Fibroblast of lung (primary cell): ENCODE data around the gene RPTN. TPM values are rescaled to one million over a fixed set of nuclear protein-coding genes. Genes with fewer than 3 reads are reported as not detected.
A peak's percentile ranks its signal among the peaks of the same experiment; 100 is the strongest.

Experiments used
- DNase-seq, 2 donors: peaks; one replicate each; pipeline versions ENCODE4 v3.0.0 to v3.0.0-alpha.2; 2010; ENCODE audit warnings: low read depth in 2 of 2
- H2AFZ ChIP-seq: 2 replicates; pipeline ENCODE4 v1.5.1; 2012; ENCODE audit warnings: low read length, control low read depth, inconsistent platforms
- H3K27ac ChIP-seq: 2 replicates; pipeline ENCODE4 v1.5.1; 2011; ENCODE audit warnings: low read length, control low read depth; ENCODE audit not compliant: insufficient read depth
- H3K27me3 ChIP-seq: 2 replicates; pipeline ENCODE4 v1.5.1; 2011; ENCODE audit warnings: mild to moderate bottlenecking, low read length; ENCODE audit not compliant: control insufficient read depth, insufficient read depth
- H3K36me3 ChIP-seq: 2 replicates; pipeline ENCODE4 v1.5.1; 2011; ENCODE audit warnings: low read length; ENCODE audit not compliant: control insufficient read depth, insufficient read depth
- H3K4me1 ChIP-seq: 2 replicates; pipeline ENCODE4 v1.5.1; 2011; ENCODE audit warnings: low read length; ENCODE audit not compliant: control insufficient read depth, insufficient read depth; ENCODE audit errors: extremely low read depth
- H3K4me2 ChIP-seq: 2 replicates; pipeline ENCODE4 v1.5.1; 2011; ENCODE audit warnings: low read length, control low read depth; ENCODE audit not compliant: insufficient read depth; ENCODE audit errors: extremely low read depth
- H3K4me3 ChIP-seq, 4 experiments: fragments of 200-600 bp in 1 of 4; sonication (generic) in 1 of 4; replicated peaks in 1 of 4; 2 replicates each; pipeline ENCODE4 v1.5.1; 2011 to 2016; ENCODE audit warnings: low read length in 4 of 4, low read depth in 3 of 4, mild to moderate bottlenecking in 3 of 4, control low read depth in 2 of 4, inconsistent platforms in 1 of 4, mixed read lengths in 1 of 4; ENCODE audit not compliant: insufficient read depth in 1 of 4; ENCODE audit errors: control extremely low read depth in 1 of 4
- H3K79me2 ChIP-seq: 2 replicates; pipeline ENCODE4 v1.5.1; 2012; ENCODE audit warnings: mild to moderate bottlenecking, low read length, inconsistent platforms; ENCODE audit not compliant: control insufficient read depth, insufficient read depth
- H3K9ac ChIP-seq: 2 replicates; pipeline ENCODE4 v1.5.1; 2011; ENCODE audit warnings: mild to moderate bottlenecking, low read length, control low read depth; ENCODE audit not compliant: insufficient read depth
- H3K9me3 ChIP-seq: 2 replicates; pipeline ENCODE4 v1.5.1; 2012; ENCODE audit warnings: low read depth, low read length; ENCODE audit not compliant: control insufficient read depth, insufficient read depth
- H4K20me1 ChIP-seq: 2 replicates; pipeline ENCODE4 v1.5.1; 2011; ENCODE audit warnings: low read length; ENCODE audit not compliant: control insufficient read depth, insufficient read depth; ENCODE audit errors: extremely low read depth
- CTCF ChIP-seq, 2 donors: IDR thresholded peaks in 1 of 2; conservative IDR thresholded peaks in 1 of 2; 1 replicate in 1 of 2; 2 replicates in 1 of 2; pipeline ENCODE4 v1.5.1; 2011 to 2012; ENCODE audit warnings: low read length in 2 of 2, control low read depth in 1 of 2, inconsistent platforms in 1 of 2, low read depth in 1 of 2, mild to moderate bottlenecking in 1 of 2
- EZH2 ChIP-seq: IDR thresholded peaks from 2 replicates; pipeline ENCODE4 v1.5.1; 2012; ENCODE audit warnings: low read length, control low read depth, mild to moderate bottlenecking; ENCODE audit errors: missing control alignments
- polyA plus RNA-seq, 2 donors: library from polyadenylated mRNA; depleted of rRNA in 1 of 2; stranded (reverse) in 1 of 2; unstranded in 1 of 2; fragments of >200 nt; gene quantifications; 2 replicates each; pipeline ENCODE4 v1.2.1, GENCODE V29; 2011 to 2012; ENCODE audit warnings: missing spikeins in 1 of 2
- total RNA-seq: library from RNA; depleted of rRNA; stranded (reverse); fragments of >200 nt; gene quantifications from 2 replicates; pipeline ENCODE4 v1.2.1, GENCODE V29; 2014

The RPTN gene
- total and polyA plus RNA-seq, 2 donors (not counting 1 experiment from before 2014, with no cell fraction given), result not detected

GRCh38 chr1:152169366-152170025, 10.5 kb upstream of the RPTN start:
- Histone ChIP-seq H3K9me3 (no peaks in the 10 kb centered on the region), H3K79me2 (no peaks in the 10 kb centered on the region), H3K4me2 (no peak overlapping the region), H3K27ac (no peak overlapping the region), H3K4me3 (no peak overlapping the region), H3K36me3 (no peaks in the 10 kb centered on the region), H3K4me1 (peaks cover 3% of the 10 kb centered on the region), H4K20me1 (no peaks in the 10 kb centered on the region), H2AFZ (no peak overlapping the region), H3K9ac (no peak overlapping the region), H3K27me3 (no peaks in the 10 kb centered on the region)
- no peak for TF ChIP-seq CTCF (conservative IDR thresholded peaks at IDR 0.05 in 1 of 2, IDR thresholded peaks at IDR 0.05 in 1 of 2; ENCODE audit: low read depth in 1 of 2, low read length in 2 of 2)
- TF ChIP-seq EZH2, result no peak
- DNase-seq, result no peak

- Histone ChIP-seq H3K9ac (no peak overlapping the region), H3K9me3 (no peaks in the 10 kb centered on the region), H2AFZ (no peak overlapping the region), H3K27me3 (no peaks in the 10 kb centered on the region), H4K20me1 (no peaks in the 10 kb centered on the region), H3K36me3 (no peaks in the 10 kb centered on the region), H3K79me2 (no peaks in the 10 kb centered on the region), H3K4me1 (peaks cover 3% of the 10 kb centered on the region), H3K4me3 (no peak overlapping the region), H3K4me2 (no peak overlapping the region), H3K27ac (no peak overlapping the region)
- DNase-seq, result no peak
- no peak for TF ChIP-seq EZH2
- no peak for TF ChIP-seq CTCF (conservative IDR thresholded peaks at IDR 0.05 in 1 of 2, IDR thresholded peaks at IDR 0.05 in 1 of 2; ENCODE audit: low read depth in 1 of 2, low read length in 2 of 2)
These were observed 9.5 kb upstream of the RPTN start for GRCh38 chr1:152168535-152168868.

- TF ChIP-seq CTCF (conservative IDR thresholded peaks at IDR 0.05 in 1 of 2, IDR thresholded peaks at IDR 0.05 in 1 of 2; ENCODE audit: low read depth in 1 of 2, low read length in 2 of 2) (no peak), EZH2 (no peak)
- Histone ChIP-seq H3K27ac (no peak overlapping the region), H3K4me2 (no peak overlapping the region), H3K79me2 (no peaks in the 10 kb centered on the region), H3K9me3 (no peaks in the 10 kb centered on the region), H3K36me3 (no peaks in the 10 kb centered on the region), H3K9ac (no peak overlapping the region), H3K4me1 (peaks cover 3% of the 10 kb centered on the region), H4K20me1 (no peaks in the 10 kb centered on the region), H2AFZ (no peak overlapping the region), H3K4me3 (no peak overlapping the region), H3K27me3 (no peaks in the 10 kb centered on the region)
- peak; percentile 47 to 97 for DNase-seq
These were observed 9.0 kb upstream of the RPTN start for GRCh38 chr1:152167835-152168534.
